ENCODE data around the gene BAD. TPM values are rescaled to one million over a fixed set of nuclear protein-coding genes. Genes with fewer than 3 reads are reported as not detected.

BAD gene
- total and polyA plus RNA-seq, 2 of the 13 experiments (the other 11 are each of a cell fraction or from before 2014, with no cell fraction given), result 17.9 to 28.5 TPM

GRCh38 chr11:64240435-64241240 lies 43.8 kb downstream of the BAD start, which contains the start of gene FKBP2 (continued):
- TF ChIP-seq GATA4 (IDR thresholded peaks at IDR 0.05; ENCODE audit: borderline replicate concordance, low read depth) (peak; percentile 77), HNRNPL (IDR thresholded peaks at IDR 0.05; ENCODE audit: low read depth, low read length) (no peak), AKNA (CRISPR knock-in tag; IDR thresholded peaks at IDR 0.05; ENCODE audit: borderline replicate concordance) (no peak), ATF6 (CRISPR knock-in tag; conservative IDR thresholded peaks at IDR 0.05) (no peak), SP140L (CRISPR knock-in tag; IDR thresholded peaks at IDR 0.05; ENCODE audit: borderline replicate concordance) (no peak), ZNF225 (CRISPR knock-in tag; IDR thresholded peaks at IDR 0.05) (no peak), TGIF2 (CRISPR knock-in tag; IDR thresholded peaks at IDR 0.05) (peak; percentile 66; the same call in 1 of the 2 replicates), E2F1 (CRISPR knock-in tag; IDR thresholded peaks at IDR 0.05) (peak; percentile 59; the same call in 1 of the 2 replicates), ZNF362 (CRISPR knock-in tag; IDR thresholded peaks at IDR 0.05; ENCODE audit: borderline replicate concordance) (no peak), AHDC1 (CRISPR knock-in tag; IDR thresholded peaks at IDR 0.05; ENCODE audit: borderline replicate concordance) (peak; percentile 63; the same call in 1 of the 2 replicates), DBP (CRISPR knock-in tag; IDR thresholded peaks at IDR 0.05; ENCODE audit: not compliant biosample characterization) (peak; percentile 67)
